ENCODE measurements around the gene GPR39.

DNA sequence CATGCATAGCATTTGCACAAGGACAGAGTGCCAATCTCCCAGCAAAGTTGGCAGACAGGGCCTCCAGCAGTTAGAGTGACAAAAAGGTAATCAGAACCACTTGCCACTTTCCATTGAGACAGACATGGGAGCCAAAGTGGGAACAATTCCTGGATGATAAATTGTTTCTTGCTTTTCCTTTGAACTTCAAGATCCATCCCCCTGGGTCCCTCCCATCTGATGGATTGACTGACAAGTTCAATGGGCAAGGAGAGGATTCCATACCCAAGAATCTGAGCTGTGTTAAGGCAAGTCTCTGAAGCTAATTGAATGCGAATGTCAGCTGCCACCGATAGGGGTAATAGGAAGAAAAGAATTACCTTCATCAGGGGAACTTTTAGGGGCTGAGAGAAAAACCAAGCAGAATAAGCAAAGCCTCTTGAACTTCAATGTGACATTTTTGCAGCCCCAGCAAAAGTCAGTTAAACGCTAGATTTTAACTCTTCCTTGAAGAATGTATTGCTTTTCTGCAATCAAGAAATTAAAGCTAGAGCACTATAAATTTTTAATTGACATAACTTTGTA, 156.9 kb downstream of the GPR39 start:
- TF ChIP-seq POLR2A (IDR thresholded peaks at IDR 0.05) (no peak), POLR2AphosphoS5 (IDR thresholded peaks at IDR 0.05) (no peak), EP300 (IDR thresholded peaks at IDR 0.05) (no peak)
- TF ChIP-seq, protein P1, sequence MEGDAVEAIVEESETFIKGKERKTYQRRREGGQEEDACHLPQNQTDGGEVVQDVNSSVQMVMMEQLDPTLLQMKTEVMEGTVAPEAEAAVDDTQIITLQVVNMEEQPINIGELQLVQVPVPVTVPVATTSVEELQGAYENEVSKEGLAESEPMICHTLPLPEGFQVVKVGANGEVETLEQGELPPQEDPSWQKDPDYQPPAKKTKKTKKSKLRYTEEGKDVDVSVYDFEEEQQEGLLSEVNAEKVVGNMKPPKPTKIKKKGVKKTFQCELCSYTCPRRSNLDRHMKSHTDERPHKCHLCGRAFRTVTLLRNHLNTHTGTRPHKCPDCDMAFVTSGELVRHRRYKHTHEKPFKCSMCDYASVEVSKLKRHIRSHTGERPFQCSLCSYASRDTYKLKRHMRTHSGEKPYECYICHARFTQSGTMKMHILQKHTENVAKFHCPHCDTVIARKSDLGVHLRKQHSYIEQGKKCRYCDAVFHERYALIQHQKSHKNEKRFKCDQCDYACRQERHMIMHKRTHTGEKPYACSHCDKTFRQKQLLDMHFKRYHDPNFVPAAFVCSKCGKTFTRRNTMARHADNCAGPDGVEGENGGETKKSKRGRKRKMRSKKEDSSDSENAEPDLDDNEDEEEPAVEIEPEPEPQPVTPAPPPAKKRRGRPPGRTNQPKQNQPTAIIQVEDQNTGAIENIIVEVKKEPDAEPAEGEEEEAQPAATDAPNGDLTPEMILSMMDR (IDR thresholded peaks at IDR 0.05), result no peak
